Stimulated activated CD8-positive, alpha-beta memory T cell treated with anti-CD3 and anti-CD28 coated beads, Interleukin-12 subunit alpha, Interleukin-12 subunit beta, amount 100 ng/mL, for 24 hours (primary cell): ENCODE measurements around the gene MT1G.
"Not testable (repeated sequence)": the region's sequence is repeated elsewhere in the genome, so short reads cannot be mapped to it uniquely, and the experiment has no call there.

ENCODE experiments used
- DNase-seq: peaks from one replicate; pipeline ENCODE4 v3.0.0-alpha.2; 2020; ENCODE audit errors: extremely low read depth

MT1G gene

DNA sequence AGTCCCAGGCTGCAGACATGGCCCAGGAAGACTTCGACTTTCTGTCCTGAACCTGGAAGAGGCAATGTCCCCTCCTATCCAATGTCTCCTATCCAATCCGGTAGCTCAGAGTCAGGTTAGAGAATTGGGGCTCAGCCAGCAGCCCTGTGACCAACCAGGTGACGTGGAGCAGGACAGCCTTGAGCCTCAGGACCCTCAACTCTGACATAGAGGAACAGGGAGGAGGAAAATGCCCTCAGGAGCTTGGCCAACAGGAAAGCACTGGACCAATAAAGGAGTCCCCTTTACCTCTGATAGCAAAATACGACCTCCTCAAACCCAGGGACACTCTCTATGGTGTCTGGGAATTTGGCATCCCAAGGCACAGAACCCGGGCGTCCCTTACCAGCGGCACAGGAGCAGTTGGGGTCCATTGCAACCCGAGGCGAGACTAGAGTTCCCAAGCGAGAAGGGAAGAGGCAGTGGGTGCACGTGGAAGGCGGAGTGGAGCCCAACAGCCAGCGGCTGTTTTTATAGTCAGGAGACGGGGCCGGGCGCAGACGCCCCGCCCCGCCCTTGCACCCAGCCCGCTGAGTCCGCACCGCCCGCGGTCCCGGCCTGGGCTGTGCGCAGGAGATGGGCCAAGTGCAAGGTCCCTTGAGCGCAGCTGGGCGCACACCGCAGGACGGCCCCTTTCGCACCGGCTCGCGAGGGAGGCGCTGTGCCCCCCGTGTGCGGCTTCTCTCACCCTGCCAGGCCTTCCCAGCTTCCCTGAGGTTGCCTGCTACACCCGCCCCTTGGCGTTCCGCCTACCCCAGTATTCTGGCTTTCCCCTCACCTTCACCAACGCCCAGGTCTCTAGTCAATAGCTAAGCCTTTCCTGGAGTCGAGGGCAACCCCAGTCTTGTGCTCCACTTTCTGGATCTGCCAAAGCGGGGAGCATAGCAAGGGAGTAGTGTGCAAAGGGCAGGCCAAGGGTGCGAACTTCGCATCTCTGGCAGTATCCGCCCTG is at the start of gene MT1G:
MT1G (minus strand) TSS at position 485 of the 991 bp plus-strand sequence; CDS start at position 413, 72 bp downstream.
- DNase-seq = no peak

DNA sequence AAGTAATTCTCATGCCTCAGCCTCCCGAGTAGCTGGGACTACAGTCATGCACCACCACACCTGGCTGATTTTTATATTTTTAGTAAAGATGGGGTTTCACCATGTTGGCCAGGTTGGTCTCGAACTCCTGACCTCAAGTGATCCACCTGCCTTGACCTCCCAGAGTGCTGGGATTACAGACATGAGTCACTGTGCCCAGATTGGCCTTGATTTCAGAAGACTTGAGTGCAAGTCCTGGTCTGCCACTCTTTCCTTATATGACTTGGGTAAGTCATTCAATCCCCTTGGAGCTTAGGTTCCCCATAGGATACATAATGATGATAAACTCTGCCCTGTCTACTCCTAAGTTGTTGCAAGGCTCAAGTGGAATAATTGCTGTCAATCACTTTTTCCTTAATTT is 49.7 kb upstream of the MT1G start:
- DNase-seq = not testable (repeated sequence)

- no peak for DNase-seq
These were observed 48.9 kb upstream of the MT1G start for GRCh38 chr16:56716761-56717160.

- no peak for DNase-seq
These were observed 47.3 kb upstream of the MT1G start for GRCh38 chr16:56715126-56715525.

- no peak for DNase-seq
These were observed 45.9 kb upstream of the MT1G start for GRCh38 chr16:56713794-56714193.

DNA sequence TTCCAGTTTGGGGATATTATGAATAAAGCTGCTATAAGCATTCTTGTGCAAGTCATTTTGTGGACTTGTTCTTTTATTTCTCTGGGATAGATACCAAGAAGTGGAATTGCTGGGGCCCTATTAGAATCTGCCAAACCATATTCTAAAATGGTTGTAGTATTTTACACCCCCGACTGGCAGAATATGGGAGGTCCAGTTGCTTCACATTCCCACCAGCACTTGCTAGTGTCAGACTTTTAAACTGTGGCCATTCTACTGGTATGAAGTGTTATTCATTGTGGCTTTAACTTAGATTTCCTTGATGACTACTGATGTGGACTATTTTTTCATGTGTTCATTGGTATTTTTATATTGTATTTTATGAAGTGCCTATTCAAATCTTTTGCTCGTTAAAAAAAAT is 44.0 kb upstream of the MT1G start:
- DNase-seq = no peak

- no peak for DNase-seq
These were observed 42.4 kb upstream of the MT1G start for GRCh38 chr16:56710181-56710737.

GRCh38 chr16:56709443-56710040 is 41.7 kb upstream of the MT1G start:
- no peak for DNase-seq

- DNase-seq = no peak
These were observed 40.9 kb upstream of the MT1G start for GRCh38 chr16:56708525-56709442.

- no peak for DNase-seq
These were observed 35.0 kb upstream of the MT1G start for GRCh38 chr16:56702836-56703235.

DNA sequence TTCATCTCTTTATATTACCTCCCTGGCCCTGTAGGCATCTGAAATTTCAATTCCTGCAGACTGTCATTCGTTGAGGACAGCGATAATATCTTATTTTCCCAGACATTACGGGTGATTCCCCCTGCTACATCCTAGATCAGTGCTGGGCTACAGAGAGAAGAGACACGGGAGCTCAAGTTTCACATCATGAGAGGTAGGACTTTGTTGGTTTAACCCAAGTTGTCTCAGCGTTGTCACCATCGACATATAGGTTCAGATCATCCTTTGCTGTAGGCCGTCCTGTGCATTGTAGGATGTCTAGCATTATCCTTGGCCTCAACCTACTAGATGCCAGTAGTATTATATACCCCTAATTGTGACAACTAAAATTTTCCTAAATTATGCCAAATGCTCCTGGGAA is 33.7 kb upstream of the MT1G start:
- no peak for DNase-seq

GRCh38 chr16:56700631-56701030 is 32.8 kb upstream of the MT1G start:
- no peak for DNase-seq

GRCh38 chr16:56700195-56700594 is 32.3 kb upstream of the MT1G start:
- DNase-seq = no peak

- DNase-seq = no peak
These were observed 29.7 kb upstream of the MT1G start for GRCh38 chr16:56697456-56698155.

GRCh38 chr16:56695246-56695645 is 27.4 kb upstream of the MT1G start:
- no peak for DNase-seq

GRCh38 chr16:56691885-56692284 is 24.0 kb upstream of the MT1G start:
- DNase-seq = no peak

DNA sequence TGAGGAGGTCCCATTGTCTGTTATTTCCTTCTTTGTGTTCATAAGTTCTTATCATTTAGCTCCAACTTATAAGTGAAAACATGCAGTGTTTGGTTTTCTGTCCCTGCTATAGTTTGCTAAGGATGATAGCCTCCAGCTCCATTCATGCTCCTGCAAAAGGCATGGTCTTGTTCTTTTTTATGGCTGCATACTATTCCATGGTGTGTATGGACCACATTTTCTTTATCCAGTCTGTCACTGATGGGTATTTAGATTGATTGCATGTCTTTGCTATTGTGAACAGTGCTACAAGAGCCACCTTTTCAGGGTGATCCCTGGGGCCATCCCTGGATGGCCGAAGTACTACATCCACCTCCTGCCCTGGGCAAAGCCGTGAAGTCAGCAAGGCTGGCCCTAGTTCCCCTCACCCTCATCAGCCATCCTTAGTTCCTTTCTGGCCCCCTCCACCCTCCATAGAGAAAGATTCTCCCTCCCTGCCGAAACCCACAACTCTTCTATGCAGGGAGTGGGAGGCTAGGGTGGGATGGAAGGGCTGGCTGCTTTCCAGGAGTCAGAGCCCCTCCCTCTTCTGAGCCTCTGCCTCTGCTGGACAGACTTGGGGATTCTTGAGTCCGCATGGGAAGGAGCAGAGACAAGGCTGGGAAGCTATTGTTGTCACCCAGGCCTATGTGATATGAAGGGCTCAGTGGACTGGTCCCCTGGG is 22.7 kb upstream of the MT1G start:
- DNase-seq = no peak

GRCh38 chr16:56689171-56689570 is 21.3 kb upstream of the MT1G start:
- DNase-seq = no peak

GRCh38 chr16:56688762-56689161 is 20.9 kb upstream of the MT1G start:
- DNase-seq = no peak

DNA sequence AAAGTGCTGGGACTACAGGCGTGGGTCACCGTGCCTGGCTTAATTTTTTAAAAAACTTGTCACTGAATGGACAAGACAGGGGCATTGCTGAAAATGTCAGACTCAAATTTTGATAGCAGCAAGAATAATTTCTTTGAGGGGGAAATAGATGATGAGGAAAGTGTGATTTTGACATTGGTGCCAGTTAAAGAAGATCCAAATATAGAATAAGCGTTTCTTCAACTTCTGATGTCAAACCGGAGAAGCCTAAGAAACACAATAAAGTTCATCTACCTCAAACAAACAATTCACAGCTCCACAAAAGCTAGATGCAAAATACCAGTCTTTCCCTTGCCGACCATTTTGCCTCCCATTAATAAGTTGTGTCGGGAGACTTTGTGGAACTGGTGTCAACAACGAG is 18.9 kb upstream of the MT1G start:
- DNase-seq = no peak
